HG02571 (cell line): Measurements from ENCODE around the gene SLC16A5.
A peak's percentile ranks its signal among the peaks of the same experiment; 100 is the strongest.
"Not testable (repeated sequence)": the region's sequence is repeated elsewhere in the genome, so short reads cannot be mapped to it uniquely, and the experiment has no call there.

Source experiments
- ATAC-seq: cut with Tn5 transposase; IDR thresholded peaks from one replicate; pipeline ENCODE4 v1.9.1; 2021; ENCODE audit warnings: mild to moderate bottlenecking, moderate library complexity; ENCODE audit not compliant: unreplicated experiment

SLC16A5 gene

DNA sequence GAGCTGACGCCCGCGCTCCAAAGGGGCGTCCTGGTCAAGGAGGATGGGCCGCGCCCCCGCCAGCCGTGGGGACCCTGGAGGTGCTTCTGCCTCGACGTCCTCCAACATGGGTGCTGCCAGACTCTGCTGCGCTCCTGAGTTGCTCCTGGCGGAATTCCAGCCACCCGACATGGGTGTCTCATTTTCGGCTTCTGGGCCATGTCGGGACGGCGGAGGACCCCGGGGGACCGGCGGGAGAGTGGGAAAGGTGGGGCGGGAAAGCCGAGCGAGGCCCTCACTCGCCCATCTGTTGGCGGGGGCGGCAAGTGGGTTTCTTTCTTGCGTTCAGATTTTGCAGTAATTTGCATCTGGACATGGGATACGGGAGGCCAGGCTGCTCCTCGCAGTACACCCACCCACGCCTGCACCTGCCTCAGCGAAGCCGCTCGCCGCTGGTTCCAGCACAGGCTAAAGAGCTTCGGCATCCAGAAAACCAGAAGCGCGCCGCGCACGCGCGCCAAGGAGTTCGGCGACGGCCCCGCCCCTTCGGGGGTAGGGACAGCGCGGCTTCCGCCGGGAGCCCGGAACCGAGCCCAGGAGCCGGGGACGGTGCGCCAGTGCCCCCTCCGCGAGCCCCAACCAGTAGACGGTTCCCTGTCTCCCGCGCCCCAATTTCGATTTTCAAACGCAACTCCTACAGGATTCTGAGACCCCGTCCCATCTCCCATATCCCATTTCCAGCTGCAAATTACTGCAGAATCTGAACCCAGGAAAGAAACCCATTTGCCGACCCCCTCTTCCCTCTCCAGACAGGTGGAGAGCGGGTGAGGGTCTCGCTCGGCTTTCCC, 21.9 kb downstream of the SLC16A5 start, which contains the start of gene ARMC7:
TSS of gene ARMC7 (plus strand) at position 563 of the 827 bp plus-strand sequence. CDS start 320 bp downstream, outside the sequence.
- peak; percentile 62 for ATAC-seq

DNA sequence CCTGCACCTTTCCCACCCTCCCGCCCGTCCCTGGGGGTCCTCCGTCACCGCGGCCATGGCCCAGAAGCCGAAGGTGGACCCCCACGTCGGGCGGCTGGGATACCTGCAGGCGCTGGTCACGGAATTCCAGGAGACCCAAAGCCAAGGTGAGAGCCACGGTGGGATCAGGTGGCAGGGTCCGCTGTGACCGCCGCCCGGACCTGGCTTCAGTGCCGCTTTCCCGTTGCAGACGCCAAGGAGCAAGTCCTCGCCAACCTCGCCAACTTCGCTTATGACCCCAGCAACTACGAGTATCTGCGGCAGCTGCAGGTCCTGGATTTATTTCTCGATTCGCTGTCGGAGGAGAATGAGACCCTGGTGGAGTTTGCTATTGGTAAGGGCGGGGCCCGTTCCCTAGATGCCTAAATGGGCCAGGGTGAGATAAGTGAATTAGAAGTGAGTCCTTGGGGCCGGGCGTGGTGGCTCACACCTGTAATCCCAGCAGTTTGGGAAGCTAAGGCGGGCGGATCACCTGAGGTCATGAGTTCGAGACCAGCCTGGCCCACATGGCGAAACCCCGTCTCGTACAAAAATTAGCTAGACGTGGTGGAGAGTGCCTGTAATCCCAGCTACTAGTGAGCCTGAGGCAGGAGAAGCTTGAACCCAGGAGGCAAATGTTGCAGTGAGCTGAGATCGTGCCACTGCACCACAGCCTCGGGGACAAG, 22.6 kb downstream of the SLC16A5 start:
- ATAC-seq = no peak

DNA sequence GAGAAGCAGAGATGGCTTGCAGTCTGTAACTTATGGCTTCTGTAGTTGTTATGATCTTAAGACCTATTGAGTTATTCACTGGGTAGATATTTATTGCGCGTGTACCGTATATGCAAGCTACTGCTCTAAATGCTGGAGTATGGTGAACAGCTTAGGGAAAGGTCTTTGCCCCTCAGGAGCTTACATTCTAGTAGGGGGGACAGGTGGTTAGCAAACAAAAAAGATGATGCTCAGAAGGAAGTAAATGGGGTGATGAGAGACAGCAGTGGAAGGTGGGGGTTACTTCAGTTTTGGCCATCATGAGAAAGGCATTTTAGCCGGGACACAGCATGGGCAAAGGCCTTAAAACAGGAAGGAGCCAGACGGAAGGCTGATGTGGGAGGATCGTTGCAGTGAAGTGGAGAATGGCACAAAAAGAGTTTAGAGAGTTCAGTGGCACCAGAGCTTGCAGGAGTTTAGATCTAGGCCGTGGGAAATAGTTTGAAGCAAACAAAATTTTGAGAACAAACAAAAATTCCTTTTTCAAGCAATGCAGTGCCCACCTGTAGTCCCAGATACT, 24.1 kb downstream of the SLC16A5 start:
- ATAC-seq = no peak

DNA sequence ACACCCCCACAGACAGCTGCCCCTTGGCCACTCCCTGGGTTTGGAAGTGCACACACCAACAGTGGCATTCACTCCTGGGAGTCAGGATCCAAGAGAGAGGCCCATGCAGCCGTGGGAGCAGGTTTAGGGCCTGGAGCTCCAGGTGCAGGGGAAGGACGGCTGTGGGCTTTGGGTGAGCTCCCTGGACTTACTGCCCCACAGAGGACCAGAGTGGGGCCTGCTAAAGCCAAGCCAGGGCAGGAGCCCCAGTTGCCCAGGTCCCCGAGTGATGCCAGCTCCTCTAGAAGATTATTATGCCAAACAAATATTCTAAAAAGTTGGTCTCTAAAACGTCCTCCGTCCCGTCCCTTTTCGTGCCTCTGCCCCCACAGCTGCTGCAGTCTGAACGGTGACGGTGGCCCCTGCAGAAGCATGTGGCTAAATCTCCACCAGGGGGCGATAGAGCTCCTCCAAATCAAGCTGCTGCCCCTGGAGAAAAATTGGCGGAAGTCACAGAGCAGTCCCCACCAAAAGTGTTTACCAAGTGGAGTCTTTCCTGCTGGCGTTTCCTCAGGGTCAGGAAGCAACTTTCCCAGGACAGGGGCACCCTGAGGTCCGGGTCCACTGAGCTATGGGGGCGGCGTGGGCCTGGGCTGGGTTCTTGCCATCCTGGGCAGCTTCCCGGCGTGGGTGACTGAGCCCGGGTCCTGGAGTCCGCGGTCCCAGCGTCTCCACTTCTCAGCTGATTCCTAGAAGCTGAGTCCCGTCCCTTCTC, 26.2 kb downstream of the SLC16A5 start:
- ATAC-seq = peak; percentile 38

DNA sequence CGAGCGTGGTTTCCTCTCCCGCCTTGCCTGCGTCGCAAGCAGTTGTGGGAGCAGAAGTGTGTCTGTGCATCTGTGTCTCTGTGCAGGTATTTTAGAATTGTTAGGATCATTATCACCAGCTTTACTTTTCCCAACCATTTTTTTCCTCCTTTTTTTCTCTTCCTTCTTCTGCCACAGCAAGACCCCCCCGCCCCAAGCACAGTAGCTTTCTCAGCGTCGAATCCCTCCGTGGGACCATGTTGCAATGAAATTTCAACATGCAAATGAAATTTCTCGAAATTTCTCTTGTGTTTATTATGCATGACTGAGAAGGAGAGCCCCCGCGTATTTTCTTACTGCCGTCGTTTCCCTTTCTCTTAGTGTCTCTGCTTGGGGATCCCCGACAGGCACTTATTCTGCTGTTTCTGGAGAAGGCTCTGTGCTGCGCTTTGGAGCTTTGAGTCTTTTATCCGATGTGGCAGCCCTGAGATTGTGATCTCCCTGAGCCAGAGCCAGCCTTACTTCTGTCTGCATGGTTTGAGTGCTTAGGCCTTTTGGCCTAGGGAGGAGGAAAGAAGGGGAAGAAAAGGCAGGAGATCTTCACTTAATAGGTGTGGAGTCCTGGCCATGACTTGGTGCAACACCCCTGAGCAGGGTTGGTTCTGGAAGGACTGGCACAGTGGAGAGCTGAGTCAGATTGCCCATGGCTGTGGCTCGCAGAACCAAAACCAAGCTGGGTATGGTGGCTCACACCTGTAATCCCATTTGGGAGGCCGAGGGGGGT, 27.0 kb downstream of the SLC16A5 start:
- ATAC-seq = no peak

DNA sequence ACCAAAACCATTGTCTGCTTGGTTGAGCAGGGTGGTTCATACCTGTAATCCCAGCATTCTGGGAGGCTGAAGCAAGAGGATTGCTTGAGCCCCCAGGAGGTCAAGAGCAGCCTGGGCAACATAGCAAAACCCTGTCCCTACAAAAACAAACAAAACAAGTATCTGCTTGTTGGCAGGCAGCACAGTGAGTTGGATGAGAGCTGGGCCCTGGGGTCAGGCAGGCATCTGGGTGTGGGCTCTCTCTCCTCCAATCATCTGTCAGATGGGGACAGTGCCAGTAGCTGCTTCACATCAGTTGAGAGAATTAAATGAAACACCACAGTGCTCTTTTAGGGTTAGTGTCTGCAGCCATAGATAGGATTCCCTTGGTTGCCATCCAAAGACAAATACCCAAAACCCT, 27.8 kb downstream of the SLC16A5 start:
- no peak for ATAC-seq

DNA sequence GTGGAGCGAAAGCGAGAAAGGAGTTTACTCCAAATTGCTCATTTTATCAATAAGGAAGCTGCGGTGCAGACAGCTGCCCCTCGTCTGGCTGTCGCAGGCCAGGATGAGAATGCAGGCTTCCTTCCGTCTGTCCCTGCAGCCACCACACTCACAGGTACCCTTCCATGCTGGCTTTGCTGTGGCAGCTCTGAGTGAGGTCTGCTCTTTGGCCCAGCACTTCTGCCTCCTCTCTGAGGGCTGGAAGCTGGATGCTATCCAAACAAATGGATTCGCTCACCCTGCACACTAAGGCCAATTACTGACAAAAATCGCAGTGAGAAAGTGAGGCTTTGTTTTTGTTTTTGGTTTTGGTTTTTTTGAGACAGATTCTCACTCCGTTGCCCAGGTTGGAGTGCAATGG, 29.0 kb downstream of the SLC16A5 start:
- ATAC-seq = no peak

DNA sequence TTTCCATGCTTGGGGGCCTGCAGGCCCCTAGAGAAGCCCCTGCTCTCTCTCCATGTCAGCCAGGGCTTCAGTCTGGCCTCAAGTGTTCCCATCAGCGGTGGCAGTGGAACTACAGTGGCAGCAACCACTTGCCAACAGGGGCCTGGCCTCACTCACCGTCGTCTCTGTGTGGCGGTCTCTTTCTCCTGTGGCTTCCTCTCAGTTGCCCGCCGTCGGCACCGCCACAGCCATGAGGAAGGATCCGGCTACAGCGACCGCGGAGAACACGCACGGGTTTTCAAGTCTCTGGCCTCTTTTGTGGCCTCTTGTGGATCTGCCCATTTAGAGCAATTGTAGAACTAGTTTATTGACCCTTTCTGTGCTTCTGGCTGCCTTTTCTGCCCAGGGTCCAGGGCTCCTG, 30.6 kb downstream of the SLC16A5 start:
- ATAC-seq = no peak

DNA sequence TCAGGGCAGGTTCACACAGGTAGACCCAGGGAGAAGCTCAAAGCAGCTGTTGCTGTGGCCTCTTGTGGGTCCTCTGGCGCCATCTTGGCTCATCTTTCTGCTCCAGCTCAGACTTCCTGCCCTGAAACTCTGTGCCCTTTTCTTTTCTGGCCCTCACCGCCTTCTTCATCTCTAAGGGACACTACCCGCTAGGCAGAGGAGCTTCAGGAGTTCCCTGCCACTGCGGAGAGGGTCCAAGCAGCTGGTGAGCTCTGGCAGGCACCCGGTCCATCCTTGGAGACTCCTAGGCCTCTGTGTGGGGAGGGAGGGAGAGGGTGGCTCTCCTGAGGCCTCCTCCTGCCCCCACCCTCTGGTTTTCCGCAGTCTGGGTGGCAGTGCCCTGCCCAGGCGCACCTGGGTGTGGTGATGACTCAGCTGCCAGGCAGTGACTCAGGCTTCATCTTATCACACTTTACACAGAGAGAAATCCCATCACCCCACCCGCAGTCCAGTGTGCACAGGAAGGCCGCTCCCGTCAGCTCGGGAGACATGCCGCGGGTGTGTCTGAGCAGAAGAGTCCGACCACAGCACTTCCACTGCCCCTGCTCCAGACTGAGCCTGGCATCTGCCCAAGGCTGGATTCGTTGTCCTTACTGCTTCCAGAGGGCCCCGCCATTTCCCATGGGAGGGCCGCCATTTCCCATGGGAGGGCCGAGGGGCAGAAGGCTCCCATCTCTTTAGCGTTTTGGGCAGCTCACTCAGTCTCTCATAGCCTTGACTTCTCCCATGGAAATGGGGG, 36.5 kb downstream of the SLC16A5 start:
- no peak for ATAC-seq

DNA sequence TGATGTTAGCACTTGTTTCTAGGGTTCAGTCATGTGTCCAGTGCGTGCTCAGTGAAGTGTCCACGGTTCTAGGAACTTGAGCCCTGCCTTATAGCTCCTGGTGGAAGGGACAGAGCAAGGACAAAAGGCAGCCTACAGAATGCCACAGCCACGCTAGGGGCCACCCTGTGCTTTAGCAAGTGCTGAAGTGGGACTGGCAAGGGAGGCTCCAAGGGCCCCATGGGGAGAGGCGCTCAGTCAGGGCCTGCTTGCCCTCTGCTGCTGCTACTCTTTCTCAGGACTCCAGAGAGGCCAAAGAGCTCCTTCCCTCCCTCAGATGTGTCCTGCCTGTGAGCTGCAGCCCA, 37.0 kb downstream of the SLC16A5 start:
- no peak for ATAC-seq

DNA sequence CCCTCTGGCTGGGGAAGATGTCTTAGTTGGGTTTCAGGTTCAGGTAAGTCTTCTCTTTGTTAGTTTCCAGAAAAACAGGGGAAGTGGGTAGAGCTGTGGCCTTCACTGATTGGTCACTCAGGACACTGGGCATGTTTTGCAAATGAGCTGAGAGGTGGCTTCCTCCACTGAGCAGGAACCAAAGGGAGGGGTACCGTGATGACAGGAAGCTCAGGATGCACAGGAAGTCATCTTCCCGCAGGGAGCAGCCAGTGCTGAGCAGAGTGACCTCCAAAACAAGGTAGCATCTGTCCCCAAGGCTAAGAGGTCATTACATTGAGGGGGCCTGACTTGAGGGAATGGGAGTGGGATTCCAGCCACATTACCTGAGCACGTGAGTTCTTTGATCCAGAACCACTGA, 38.2 kb downstream of the SLC16A5 start:
- ATAC-seq = no peak

DNA sequence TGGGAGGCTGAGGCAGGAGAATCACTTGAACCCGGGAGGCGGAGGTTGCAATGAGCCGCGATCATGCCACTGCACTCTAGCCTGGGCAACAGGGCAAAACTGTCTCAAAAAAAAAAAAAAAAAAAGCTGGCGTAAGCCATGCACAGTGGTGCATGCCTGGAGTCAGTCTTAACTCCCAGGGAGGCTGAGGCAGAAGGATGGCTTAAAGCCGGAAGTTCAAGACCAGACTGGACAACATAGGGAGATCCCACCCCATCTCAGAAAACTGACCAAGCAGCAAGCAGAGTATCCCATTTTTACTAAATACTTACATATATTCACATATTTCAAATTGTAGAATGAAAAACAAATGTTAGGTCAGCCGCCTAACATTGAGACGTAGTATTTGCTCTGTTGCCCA, 39.2 kb downstream of the SLC16A5 start:
- no peak for ATAC-seq

DNA sequence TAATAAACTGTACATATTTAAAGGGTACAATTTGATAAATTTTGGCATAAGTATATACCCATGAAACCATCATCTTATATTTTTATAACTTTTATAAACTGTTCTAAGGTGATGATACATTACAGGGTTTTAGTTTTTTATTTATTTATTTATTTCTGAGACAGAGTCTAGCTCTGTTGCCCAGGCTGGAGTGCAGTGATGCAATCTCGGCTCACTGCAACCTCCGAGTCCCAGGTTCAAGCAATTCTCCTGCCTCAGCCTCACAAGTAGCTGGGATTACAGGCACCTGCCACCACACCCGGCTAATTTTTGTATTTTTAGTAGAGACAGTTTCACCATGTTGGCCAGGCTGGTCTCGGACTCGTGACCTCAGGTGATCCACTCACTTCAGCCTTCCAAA, 40.2 kb downstream of the SLC16A5 start:
- not testable (repeated sequence) for ATAC-seq

DNA sequence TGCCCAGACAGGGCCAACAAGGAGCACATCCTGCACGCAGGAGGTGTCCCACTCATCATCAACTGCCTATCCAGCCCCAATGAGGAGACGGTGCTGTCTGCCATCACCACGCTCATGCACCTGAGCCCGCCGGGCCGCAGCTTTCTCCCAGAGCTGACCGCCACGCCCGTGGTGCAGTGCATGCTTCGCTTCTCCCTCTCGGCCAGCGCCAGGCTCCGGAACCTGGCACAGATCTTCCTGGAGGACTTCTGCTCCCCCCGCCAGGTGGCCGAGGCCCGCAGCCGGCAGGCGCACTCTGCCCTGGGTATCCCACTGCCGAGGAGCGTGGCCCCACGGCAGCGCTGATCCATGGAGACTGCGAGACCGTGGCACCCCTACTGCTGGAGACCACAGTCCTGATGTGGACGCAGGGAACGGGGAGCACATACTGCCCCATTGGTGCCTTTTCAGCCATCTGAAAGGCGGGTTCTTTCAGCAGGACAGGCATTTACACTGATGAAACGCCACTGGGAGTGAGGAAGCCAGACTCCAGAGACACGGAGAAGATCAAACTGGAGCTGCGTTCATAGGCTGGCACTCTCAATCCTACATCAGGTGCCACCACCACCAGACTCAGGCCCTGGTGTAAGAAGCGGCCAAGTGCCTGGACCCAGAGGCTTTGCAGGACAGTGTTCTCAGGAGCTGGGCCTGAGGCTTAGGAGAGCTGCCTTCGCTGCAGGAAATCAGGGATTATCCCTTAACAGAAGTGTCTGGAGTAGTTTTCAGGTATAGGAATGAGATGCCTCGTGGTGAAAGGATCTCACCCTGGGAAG, 41.1 kb downstream of the SLC16A5 start:
- ATAC-seq = no peak

DNA sequence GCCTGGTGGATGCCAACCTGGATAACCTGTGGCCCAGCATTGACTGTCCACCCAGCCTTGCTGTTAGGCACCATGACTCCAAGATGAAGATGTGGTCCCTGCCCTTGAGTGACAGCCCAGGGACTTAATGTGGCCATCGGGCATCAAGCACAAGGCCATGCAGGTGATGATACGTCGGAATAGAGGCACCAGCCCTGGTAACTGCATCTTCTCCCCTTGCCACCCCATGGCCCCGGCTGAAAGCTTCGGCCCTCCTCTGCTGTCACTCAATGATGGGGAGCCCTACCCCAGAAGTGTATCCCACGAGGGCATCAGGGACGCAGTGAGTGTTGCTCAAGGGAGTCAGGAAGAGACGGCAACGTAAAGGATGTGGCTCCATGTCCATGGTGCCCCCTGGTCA, 41.8 kb downstream of the SLC16A5 start:
- ATAC-seq = no peak

DNA sequence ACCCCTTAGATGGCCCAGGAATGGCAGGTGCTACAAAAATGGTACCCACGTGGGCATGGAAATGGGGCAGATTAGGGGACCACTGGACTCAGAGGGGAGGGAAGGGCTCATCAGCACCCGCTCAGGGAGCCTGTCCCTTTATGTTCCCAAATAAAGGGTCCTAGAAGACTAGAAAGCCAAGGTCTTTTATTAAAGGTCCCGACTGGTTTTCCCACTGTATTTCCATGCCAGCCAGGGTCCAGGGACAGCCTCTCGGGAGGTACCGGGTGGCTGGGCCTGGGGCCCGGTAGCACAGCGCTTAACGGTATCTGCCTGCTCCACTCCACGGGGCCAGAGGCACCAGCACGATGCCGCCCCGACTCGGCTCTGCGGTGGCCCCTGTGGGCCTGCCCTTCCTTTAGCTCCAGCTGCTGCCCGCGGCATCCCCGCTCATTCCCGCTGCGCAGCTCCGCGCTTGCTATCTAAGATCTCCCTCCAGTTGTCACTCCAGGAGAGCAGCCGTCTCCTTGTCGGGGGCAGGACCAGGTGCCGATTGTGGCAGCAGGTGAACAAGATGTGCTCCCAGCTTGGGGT, 42.4 kb downstream of the SLC16A5 start:
- no peak for ATAC-seq

DNA sequence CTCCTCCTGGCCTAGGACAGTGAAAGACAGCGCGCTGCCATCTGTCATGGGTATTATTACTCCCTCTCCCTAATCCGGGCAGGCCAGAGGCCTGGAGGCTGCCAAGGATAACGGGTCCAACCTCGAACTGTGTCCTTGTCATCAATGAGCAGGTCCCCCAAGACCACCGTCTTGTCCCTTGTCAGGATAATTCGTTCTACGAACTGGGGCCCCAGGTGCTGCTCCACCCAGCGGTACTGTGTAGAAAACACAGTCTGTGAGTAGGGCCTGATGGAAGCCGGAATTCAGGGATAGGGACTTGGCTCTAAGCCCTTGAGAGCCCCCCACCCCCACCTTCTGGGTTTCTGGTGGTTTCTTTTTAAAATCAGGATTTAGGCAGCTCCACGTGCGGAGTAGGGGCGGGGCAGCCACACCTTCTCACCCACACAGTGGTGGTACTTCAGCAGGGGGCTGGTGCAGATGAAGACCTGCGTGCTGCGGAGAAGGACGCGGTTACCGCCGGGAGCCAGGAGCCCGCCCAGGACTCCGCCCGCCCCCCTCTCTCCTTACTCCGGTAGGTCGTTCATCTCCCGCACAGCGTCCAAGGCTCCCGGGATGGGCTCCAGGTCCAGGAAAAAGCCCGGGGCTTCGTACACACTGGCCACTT, 43.0 kb downstream of the SLC16A5 start:
- ATAC-seq = peak; percentile 18
